Osteoblast (primary cell): ENCODE data around the gene CARD9. TPM values are rescaled to one million over a fixed set of nuclear protein-coding genes. Genes with fewer than 3 reads are reported as not detected.

Experiments
- DNase-seq: peaks from one replicate; pipeline ENCODE4 v3.0.0; 2011; ENCODE audit warnings: low spot score, mixed read lengths; ENCODE audit not compliant: insufficient read length; ENCODE audit errors: missing footprints
- H2AFZ ChIP-seq: 2 replicates; pipeline ENCODE4 v1.6.0; 2011; ENCODE audit warnings: mild to moderate bottlenecking, low read length
- H3K27ac ChIP-seq: 2 replicates; pipeline ENCODE4 v1.5.1; 2011; ENCODE audit warnings: mild to moderate bottlenecking, low read depth, low read length, moderate library complexity
- H3K27me3 ChIP-seq: 2 replicates; pipeline ENCODE4 v1.6.0; 2012; ENCODE audit warnings: mild to moderate bottlenecking, control low read depth, inconsistent platforms, low read length, moderate library complexity; ENCODE audit not compliant: insufficient read depth
- H3K36me3 ChIP-seq: 2 replicates; pipeline ENCODE4 v1.5.1; 2011; ENCODE audit warnings: mild to moderate bottlenecking, low read length, control low read depth, moderate library complexity; ENCODE audit not compliant: insufficient read depth
- H3K4me1 ChIP-seq: 2 replicates; pipeline ENCODE4 v1.5.1; 2011; ENCODE audit warnings: mild to moderate bottlenecking, low read length, control low read depth, moderate library complexity; ENCODE audit not compliant: insufficient read depth
- H3K4me2 ChIP-seq: 2 replicates; pipeline ENCODE4 v1.6.0; 2011; ENCODE audit warnings: mild to moderate bottlenecking, low read length; ENCODE audit not compliant: insufficient read depth
- H3K4me3 ChIP-seq: fragments of 200-600 bp; sonication (generic); 3 replicates; pipeline ENCODE4 v1.5.1; 2012; ENCODE audit warnings: mild to moderate bottlenecking, low read length, inconsistent platforms; ENCODE audit not compliant: insufficient read depth
- H3K79me2 ChIP-seq: 2 replicates; pipeline ENCODE4 v1.6.0; 2012; ENCODE audit warnings: mild to moderate bottlenecking, low read length, control low read depth, inconsistent platforms; ENCODE audit not compliant: insufficient read depth
- H3K9me3 ChIP-seq: 2 replicates; pipeline ENCODE4 v1.5.1; 2011; ENCODE audit warnings: low read depth, low read length, control low read depth
- H4K20me1 ChIP-seq: 2 replicates; pipeline ENCODE4 v1.6.0; 2012; ENCODE audit warnings: mild to moderate bottlenecking, low read length, control low read depth; ENCODE audit not compliant: insufficient read depth
- CTCF ChIP-seq: IDR thresholded peaks from 2 replicates; pipeline ENCODE4 v1.5.1; 2011; ENCODE audit warnings: mild to moderate bottlenecking, low read depth, low read length, moderate library complexity; ENCODE audit errors: extremely low read depth
- total RNA-seq: library from RNA; depleted of rRNA; stranded (reverse); fragments of >200 nt; gene quantifications from 2 replicates; pipeline ENCODE4 v1.2.3, GENCODE V29; 2012

CARD9 gene
- total RNA-seq, 1 donor = 5.1 TPM

DNA sequence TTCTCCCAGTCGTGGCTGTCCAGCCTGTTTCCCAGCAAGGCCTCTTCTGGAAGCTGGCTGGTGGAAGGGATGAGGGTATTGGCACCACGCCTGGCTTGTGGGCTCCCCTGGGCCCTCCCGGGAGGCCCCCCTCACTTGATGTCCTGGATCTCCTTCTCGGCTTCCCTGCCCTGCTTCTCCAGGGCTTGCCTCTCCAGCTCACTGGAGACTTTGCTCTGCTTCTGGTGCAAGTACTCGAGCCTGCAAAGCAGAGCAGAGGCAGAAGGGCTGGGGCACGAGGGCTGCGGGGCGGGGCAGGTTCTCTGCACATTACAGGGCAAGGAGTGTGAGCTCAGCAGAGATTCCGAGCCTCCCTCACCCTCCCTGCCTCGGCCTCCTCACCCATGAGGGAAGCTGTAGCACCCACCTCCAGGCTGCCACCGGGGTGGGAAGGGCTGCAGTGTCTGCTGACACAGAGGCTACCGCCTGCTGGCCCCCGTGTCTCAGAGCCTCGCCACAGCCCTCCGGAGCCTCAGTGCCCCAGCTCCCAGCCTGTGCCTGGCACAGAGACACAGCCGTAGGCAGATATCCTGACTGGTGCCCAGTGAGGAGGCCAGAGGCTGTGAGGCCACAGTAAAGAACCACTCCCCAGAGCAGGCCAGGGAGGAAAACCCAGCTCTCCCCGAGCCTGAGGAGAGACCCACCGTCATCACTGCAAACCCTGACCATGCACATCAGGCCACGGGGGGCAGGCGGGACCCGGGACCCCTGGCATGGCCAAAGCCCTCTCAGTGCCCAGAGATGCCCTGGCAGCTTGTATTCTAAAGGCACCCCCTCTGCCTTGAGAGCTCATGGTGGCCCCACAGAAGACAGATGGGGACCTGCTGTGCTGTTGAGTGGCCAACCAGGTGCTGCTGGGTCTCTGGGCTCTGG lies 19.3 kb upstream of the CARD9 start:
- Histone ChIP-seq H3K79me2 (peaks cover 11% of the 10 kb centered on the region), H3K36me3 (peaks cover 77% of the 10 kb centered on the region)
- no peak for TF ChIP-seq CTCF

DNA sequence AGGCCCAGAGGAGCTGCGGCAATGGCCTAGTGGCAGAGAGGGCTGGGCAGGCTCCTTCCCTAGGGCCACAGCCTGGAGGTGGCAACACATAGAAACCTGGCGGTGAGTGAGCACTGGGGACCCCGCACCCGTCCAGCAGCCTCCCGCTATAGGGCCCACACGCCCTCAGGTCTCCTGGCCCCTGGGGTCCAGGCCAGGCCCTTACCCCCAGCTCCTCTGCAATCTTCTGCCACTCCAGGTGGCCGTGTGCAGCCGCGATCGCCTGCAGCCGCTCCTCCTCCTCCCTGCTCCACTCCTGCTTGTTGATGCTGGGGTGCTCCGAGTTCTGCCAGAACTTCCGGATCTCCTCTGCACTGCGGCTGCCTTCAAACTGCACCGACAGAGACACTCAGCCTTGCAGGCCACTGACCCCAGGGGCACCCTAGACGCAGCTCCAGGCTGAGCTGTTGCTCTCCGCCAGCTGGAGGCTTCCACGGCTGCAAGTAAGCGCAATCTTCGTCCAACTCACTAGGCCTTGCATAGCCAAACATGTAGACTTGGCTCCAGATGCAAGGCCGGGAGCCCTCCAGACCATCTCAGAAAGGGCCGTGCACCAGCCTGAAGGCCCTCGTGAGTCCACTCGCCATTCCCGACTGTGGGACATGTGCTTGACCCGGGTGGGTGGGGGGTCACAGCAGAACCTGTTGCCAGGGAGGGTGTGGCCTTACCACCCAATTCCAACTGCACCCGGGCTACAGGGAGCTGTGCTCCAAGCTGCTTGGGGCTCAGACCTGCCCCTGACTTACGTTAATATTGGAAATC lies 18.5 kb upstream of the CARD9 start:
- peaks cover 6% of the 10 kb centered on the region for H3K79me2 ChIP-seq
- peaks cover 9% of the 10 kb centered on the region for H4K20me1 ChIP-seq
- H3K27me3 ChIP-seq = no peaks in the 10 kb centered on the region
- no peak for TF ChIP-seq CTCF
- DNase-seq = no peak
- no peak overlapping the region for H3K27ac ChIP-seq
- H2AFZ ChIP-seq = no peak overlapping the region
- H3K9me3 ChIP-seq = no peaks in the 10 kb centered on the region
- H3K4me2 ChIP-seq = no peak overlapping the region
- peaks cover 78% of the 10 kb centered on the region for H3K36me3 ChIP-seq
- no peak overlapping the region for H3K4me3 ChIP-seq
- no peaks in the 10 kb centered on the region for H3K4me1 ChIP-seq

More for the DNA sequence above, 19.3 kb upstream of the CARD9 start:
- no peaks in the 10 kb centered on the region for H3K27me3 ChIP-seq
- no peak overlapping the region for H3K4me2 ChIP-seq
- H3K27ac ChIP-seq = no peak overlapping the region
- no peak for DNase-seq
- H4K20me1 ChIP-seq = peaks cover 9% of the 10 kb centered on the region
- no peaks in the 10 kb centered on the region for H3K4me1 ChIP-seq
- no peak overlapping the region for H2AFZ ChIP-seq
- H3K4me3 ChIP-seq = no peak overlapping the region
- no peaks in the 10 kb centered on the region for H3K9me3 ChIP-seq

- H3K36me3 ChIP-seq = peaks cover 76% of the 10 kb centered on the region
- no peak for DNase-seq
- no peaks in the 10 kb centered on the region for H3K27me3 ChIP-seq
- no peak overlapping the region for H3K4me2 ChIP-seq
- no peak overlapping the region for H2AFZ ChIP-seq
- no peaks in the 10 kb centered on the region for H3K9me3 ChIP-seq
- H4K20me1 ChIP-seq = peaks cover 4% of the 10 kb centered on the region
- H3K4me1 ChIP-seq = no peaks in the 10 kb centered on the region
- no peak overlapping the region for H3K4me3 ChIP-seq
- TF ChIP-seq CTCF = no peak
- H3K79me2 ChIP-seq = no peaks in the 10 kb centered on the region
- H3K27ac ChIP-seq = no peak overlapping the region
These were observed 15.9 kb upstream of the CARD9 start for GRCh38 chr9:136389396-136389795.

GRCh38 chr9:136387217-136387616 lies 13.7 kb upstream of the CARD9 start:
- H3K4me3 ChIP-seq = no peak overlapping the region

More at GRCh38 chr9:136387217-136387616, 13.7 kb upstream of the CARD9 start:
- Histone ChIP-seq H3K36me3 (peaks cover 77% of the 10 kb centered on the region), H3K27ac (no peak overlapping the region), H3K79me2 (no peaks in the 10 kb centered on the region), H3K4me2 (no peak overlapping the region), H3K27me3 (no peaks in the 10 kb centered on the region), H4K20me1 (peaks cover 4% of the 10 kb centered on the region), H2AFZ (no peak overlapping the region), H3K9me3 (no peaks in the 10 kb centered on the region), H3K4me1 (no peaks in the 10 kb centered on the region)
- DNase-seq = no peak
- TF ChIP-seq CTCF = no peak
